Osteocyte (in vitro differentiated cells): ENCODE data around the gene PLEKHO2. TPM values are rescaled to one million over a fixed set of nuclear protein-coding genes. Genes with fewer than 3 reads are reported as not detected.

Source experiments
- DNase-seq: peaks from one replicate; pipeline ENCODE4 v3.0.0; 2021; ENCODE audit warnings: mixed read lengths; ENCODE audit not compliant: unreplicated experiment; ENCODE audit errors: extremely low spot score
- H3K27ac Mint-ChIP-seq: one replicate; pipeline ENCODE4 v1.8.0; 2021; ENCODE audit warnings: mild to moderate bottlenecking, mixed read lengths; ENCODE audit not compliant: unreplicated experiment
- H3K27me3 Mint-ChIP-seq: one replicate; pipeline ENCODE4 v1.8.0; 2021; ENCODE audit warnings: mixed read lengths; ENCODE audit not compliant: unreplicated experiment
- H3K36me3 Mint-ChIP-seq: one replicate; pipeline ENCODE4 v1.8.0; 2021; ENCODE audit warnings: mixed read lengths; ENCODE audit not compliant: unreplicated experiment
- H3K4me1 Mint-ChIP-seq: one replicate; pipeline ENCODE4 v1.8.0; 2021; ENCODE audit warnings: mixed read lengths; ENCODE audit not compliant: unreplicated experiment
- H3K4me3 Mint-ChIP-seq: one replicate; pipeline ENCODE4 v1.8.0; 2021; ENCODE audit warnings: mild to moderate bottlenecking, moderate library complexity, mixed read lengths; ENCODE audit not compliant: unreplicated experiment
- H3K9me3 Mint-ChIP-seq: one replicate; pipeline ENCODE4 v1.8.0; 2021; ENCODE audit warnings: mixed read lengths; ENCODE audit not compliant: unreplicated experiment
- total RNA-seq: library from RNA; stranded (reverse); gene quantifications from 2 replicates; pipeline ENCODE4 v1.2.1, GENCODE V29; 2021
- TF ChIP-seq, protein P1 (sequence below): fragments of 200-600 bp; sonication (generic); IDR thresholded peaks from 2 replicates; pipeline ENCODE4 v1.5.0; 2021; ENCODE audit warnings: antibody characterized with exemption, mild to moderate bottlenecking, moderate library complexity

The PLEKHO2 gene
- total RNA-seq, 1 donor from 2014 or later = 24.5 TPM

DNA sequence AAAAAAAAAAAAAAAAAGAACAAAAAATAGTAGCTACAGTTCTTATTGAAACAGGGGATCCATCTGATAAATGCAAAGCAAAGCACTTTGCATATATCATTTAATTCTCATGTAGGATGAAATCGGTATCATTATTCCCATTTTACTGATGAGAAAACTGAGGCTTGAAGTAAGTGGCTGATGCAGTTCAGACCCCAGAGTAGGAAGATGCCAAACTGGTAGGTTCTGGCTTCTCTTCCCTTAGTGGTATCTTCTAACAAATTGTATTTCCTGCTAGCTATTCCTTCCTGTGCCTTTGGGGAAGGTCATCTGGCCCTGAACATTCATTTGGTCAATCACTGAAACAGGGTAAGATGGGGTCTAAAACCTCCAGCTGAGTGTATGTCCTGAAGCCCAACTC lies 38.2 kb upstream of the PLEKHO2 start:
- Mint-ChIP-seq H3K27ac (no peak overlapping the region), H3K27me3 (no peaks in the 10 kb centered on the region), H3K4me3 (no peak overlapping the region), H3K4me1 (peaks cover 2% of the 10 kb centered on the region), H3K9me3 (no peaks in the 10 kb centered on the region), H3K36me3 (no peaks in the 10 kb centered on the region)
- TF ChIP-seq, protein P1, sequence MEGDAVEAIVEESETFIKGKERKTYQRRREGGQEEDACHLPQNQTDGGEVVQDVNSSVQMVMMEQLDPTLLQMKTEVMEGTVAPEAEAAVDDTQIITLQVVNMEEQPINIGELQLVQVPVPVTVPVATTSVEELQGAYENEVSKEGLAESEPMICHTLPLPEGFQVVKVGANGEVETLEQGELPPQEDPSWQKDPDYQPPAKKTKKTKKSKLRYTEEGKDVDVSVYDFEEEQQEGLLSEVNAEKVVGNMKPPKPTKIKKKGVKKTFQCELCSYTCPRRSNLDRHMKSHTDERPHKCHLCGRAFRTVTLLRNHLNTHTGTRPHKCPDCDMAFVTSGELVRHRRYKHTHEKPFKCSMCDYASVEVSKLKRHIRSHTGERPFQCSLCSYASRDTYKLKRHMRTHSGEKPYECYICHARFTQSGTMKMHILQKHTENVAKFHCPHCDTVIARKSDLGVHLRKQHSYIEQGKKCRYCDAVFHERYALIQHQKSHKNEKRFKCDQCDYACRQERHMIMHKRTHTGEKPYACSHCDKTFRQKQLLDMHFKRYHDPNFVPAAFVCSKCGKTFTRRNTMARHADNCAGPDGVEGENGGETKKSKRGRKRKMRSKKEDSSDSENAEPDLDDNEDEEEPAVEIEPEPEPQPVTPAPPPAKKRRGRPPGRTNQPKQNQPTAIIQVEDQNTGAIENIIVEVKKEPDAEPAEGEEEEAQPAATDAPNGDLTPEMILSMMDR = no peak
- DNase-seq = no peak

DNA sequence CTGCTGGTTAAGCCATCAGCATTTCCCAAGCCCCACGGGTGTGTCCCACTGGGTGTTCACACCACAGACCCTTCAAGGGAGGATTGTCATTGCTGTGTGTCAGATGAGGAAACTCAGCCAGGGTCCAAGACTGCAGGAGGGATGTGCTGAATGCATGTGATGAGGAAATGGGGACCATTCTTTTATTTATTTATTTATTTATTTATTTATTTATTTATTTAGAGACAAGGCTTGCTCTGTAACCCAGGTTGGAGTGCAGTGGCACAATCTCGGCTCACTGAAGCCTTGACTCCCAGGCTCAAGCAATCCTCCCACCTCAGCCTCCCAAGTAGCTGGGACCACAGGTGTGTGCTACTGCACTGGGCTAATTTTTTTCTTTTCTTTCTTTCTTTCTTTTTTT lies 37.1 kb upstream of the PLEKHO2 start:
- no peaks in the 10 kb centered on the region for H3K27me3 Mint-ChIP-seq
- no peak for DNase-seq
- H3K4me3 Mint-ChIP-seq = no peak overlapping the region
- H3K4me1 Mint-ChIP-seq = peaks cover 2% of the 10 kb centered on the region
- no peak overlapping the region for H3K27ac Mint-ChIP-seq
- no peaks in the 10 kb centered on the region for H3K9me3 Mint-ChIP-seq
- TF ChIP-seq, protein P1 = no peak
- no peaks in the 10 kb centered on the region for H3K36me3 Mint-ChIP-seq

DNA sequence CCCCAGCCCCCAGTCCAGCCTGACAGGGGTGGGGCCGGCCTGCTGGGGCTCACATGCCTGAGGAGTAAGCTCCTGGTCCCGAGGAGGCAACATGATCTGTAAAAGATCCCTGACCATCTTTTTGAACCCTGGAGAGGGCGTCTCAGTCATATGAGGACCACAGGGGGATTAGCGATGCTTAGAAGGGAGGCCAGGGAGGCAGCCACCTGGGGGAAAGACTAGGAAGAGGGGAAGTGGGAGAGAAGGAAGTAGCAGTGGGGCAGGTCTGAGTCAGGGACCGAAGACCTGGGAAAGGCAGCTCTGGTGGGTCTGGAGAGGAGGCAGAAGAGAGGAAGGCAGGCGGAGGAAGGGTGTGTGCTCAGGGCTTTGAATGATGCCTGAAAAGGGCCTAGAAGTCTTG lies 35.2 kb upstream of the PLEKHO2 start:
- TF ChIP-seq, protein P1 = no peak
- no peaks in the 10 kb centered on the region for H3K36me3 Mint-ChIP-seq
- DNase-seq = no peak
- no peaks in the 10 kb centered on the region for H3K9me3 Mint-ChIP-seq
- no peaks in the 10 kb centered on the region for H3K27me3 Mint-ChIP-seq
- no peak overlapping the region for H3K4me3 Mint-ChIP-seq
- H3K4me1 Mint-ChIP-seq = peaks cover 1% of the 10 kb centered on the region
- H3K27ac Mint-ChIP-seq = no peak overlapping the region

DNA sequence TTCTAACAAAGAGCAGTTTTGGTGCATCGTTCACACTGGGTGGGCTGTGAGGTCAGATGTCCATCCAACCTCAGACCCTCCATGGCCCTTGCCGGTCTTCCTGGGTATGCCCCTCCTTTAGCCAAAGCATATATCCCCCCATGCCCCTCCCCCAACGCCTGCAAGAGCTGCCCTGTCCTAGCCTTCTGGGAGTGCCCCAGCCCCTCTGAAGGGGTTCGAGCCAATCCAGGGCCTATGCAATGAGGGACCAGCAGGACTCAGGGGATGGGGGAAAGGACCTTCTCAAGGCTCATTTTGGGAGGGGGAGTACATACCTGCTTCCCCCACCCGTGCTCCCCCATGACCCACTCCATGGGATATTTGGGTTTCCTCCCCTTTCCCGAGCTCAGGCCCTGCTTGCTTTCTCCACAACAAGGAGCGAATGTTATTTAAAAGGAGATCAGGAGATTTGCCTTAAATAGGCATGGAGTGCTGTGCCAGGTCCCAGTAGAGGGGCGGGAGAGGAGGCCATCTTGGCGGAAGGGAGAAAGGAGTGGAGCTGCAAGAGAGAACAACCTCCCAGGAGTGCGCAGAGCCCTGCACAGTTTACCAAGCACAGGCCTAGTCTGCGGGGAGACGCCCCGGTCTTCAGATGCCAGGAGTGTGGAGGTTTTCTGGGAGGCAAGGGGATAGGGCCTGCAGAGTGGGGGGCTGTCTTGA lies 34.5 kb upstream of the PLEKHO2 start:
- peaks cover 1% of the 10 kb centered on the region for H3K4me1 Mint-ChIP-seq
- no peaks in the 10 kb centered on the region for H3K36me3 Mint-ChIP-seq
- no peak overlapping the region for H3K4me3 Mint-ChIP-seq
- no peaks in the 10 kb centered on the region for H3K9me3 Mint-ChIP-seq
- no peaks in the 10 kb centered on the region for H3K27me3 Mint-ChIP-seq
- H3K27ac Mint-ChIP-seq = no peak overlapping the region
- TF ChIP-seq, protein P1 = no peak
- no peak for DNase-seq

DNA sequence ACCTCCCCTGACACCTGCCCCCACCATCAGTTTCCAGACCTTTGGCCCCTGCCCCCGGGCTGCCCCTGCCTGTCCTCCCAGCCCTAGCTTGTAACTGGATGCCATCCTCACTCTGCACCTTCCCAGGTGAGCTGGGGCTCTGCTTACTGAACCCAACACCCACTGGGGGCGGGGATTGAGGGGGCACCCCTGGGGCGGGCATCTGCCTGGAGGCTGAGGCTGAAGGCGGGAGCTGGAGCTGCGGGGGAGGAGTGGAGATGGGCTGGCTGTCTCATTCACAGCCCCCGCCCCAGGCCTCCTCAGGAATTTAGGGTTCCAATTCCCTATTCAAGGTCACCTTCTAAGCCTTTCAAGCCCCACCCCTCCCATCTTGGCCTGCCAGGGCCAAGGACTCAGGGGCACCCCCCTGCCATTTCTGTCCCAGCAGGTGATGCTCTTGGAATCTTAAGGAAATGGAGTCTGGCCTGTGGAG lies 33.9 kb upstream of the PLEKHO2 start:
- Mint-ChIP-seq H3K4me3 (no peak overlapping the region), H3K4me1 (peaks cover 3% of the 10 kb centered on the region), H3K9me3 (no peaks in the 10 kb centered on the region), H3K27ac (no peak overlapping the region), H3K36me3 (no peaks in the 10 kb centered on the region), H3K27me3 (no peaks in the 10 kb centered on the region)
- TF ChIP-seq, protein P1 = no peak
- no peak for DNase-seq
